GM21528 (cell line): ENCODE measurements around the gene SLCO4A1.
A peak's percentile ranks its signal among the peaks of the same experiment; 100 is the strongest.
"Not testable (repeated sequence)": the region's sequence is repeated elsewhere in the genome, so short reads cannot be mapped to it uniquely, and the experiment has no call there.

Experiments
- ATAC-seq: cut with Tn5 transposase; IDR thresholded peaks from one replicate; pipeline ENCODE4 v1.9.1; 2021; ENCODE audit warnings: mild to moderate bottlenecking, moderate library complexity; ENCODE audit not compliant: unreplicated experiment, low FRiP score

Gene SLCO4A1

DNA sequence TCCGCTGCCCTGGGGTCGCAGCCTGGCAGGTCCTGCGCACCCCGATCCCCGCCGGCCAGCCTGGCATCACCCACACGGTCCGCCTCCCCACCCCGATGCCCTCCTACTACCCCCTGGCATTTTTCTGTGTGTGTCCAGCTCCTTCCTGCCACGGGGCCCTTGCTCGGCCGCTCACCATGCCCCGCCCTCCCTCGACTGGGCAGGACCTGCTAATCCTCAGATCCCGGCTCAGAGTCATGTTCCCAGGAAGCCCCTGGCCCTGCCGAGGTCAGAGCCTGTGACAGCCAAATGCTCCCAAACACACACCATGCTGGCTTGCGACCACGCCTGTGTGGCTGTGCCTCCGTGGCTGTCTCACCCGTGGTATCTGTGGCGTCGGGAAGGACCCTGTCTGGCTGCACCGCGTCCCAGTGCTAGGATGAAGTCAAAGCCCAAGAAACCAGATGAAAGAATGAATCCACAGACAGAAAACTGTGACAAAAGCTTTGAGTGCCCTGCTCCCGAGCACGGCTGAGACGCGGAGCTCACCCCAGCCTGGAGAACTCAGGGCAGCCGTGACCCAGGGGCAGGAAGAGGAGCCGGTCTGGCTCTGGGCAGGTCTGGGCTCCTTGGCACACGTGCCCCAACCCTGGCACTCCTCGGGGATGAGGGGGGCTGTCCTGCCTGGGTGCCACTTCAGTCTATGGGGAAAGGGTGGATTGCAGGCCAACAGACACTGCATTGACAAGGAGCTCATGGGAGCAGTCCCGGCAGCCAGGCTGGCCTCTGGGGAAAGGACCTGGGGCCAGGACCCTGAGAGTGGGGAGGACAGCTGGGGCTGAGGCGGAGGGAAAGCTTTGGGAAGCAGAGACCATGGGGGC is 20.8 kb upstream of the SLCO4A1 start:
- ATAC-seq, result no peak

DNA sequence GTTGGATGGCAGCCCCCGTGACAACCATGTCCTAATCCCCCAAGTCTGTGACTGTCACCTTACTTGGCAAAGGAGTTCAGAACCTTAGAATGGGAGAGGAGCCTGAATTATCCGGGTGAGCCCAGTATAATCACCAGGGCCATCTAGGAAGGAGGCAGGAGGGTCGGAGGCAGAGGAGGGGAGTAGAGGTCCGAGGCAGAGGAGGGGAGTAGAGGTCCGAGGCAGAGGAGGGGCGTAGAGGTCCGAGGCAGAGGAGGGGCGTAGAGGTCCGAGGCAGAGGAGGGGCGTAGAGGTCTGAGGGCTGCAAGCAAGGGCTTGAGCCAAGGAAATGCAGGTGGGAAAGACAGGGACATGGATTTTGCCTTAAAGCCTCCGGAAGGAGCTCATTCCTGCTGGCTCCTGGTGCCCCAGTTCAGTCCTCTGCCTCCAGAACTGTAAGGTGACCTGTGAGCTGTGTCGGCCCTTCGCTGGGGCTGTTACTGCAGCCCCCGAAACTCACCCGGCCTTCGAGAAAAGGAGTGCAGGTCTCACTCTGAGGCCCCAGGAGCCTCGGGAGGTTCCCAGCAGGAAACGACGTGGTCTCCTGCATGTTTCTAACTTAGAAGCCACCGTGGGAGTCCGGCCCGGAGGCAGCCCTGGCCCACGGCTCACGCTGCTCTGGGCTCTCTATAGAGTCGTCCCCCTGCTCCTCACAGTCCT is 20.0 kb upstream of the SLCO4A1 start:
- no peak for ATAC-seq

DNA sequence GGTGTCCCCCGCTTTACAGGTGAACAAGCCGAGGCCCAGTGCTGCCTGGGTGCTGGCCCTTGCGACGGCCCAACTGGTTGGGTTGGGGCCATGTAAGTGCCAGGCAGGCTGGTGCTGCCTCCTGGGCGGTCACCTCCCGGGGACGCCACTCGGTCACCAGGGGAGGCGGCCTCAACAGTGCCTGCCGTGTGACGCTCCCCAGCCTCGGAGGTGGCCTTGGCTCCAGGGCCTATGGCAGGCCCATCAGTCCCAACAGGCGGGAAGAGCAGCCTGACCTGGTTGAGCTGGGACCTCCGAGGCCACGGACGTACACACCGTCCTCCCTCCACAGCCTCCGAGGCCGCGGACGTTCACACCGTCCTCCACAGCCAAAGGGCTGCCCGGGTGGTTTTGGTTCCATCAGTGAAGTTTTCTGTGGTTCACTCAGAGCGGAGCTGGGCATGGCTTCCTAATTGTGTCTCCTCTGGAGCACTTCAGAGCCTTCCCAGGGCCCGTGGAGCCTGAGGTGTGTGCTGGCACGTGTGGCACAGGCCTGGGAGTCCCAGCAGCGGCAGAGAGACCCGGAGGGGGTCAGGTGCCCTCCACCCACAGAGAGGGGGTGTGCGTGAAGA is 19.3 kb upstream of the SLCO4A1 start:
- no peak for ATAC-seq

DNA sequence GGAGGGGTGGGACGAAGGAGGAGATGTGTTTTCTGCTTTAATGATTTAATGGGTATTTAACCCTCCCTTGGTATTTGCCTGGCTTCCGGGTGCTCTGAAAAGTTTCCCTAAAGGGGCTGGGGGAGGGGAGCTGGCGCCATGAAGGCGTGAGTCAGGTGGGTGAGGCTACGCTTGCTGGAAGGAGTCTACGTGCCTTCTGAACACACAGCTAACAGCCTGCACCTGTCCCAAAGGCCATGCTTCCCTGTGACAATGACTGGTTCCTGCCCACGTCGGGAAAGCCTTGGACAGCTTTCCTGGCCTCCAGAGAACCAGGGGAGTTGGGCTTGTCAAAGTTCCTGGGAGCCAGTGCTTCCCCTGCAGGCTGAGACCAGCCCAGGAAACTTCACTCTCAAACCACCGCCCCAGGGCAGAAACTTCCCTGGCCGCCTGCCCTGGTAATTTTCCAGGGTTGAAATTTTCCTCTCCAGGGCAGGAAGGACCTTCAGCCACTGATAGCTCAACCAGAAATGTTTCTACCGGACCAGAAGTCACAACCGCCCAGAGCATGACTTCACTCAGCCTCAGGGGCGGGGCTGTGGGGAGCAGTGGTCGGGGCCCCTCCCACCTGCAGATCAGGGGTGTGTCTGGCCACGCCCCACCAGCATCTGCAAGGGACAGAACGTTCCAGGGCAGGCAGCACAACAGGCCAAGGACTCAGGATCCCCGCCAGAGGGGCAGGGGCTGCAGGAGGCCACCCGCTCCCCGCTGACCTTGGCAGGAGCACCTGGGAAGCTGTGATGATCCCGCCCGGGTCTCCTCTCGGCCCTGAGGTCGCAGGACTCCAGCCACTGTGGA is 18.6 kb upstream of the SLCO4A1 start:
- ATAC-seq, result peak; percentile 78

DNA sequence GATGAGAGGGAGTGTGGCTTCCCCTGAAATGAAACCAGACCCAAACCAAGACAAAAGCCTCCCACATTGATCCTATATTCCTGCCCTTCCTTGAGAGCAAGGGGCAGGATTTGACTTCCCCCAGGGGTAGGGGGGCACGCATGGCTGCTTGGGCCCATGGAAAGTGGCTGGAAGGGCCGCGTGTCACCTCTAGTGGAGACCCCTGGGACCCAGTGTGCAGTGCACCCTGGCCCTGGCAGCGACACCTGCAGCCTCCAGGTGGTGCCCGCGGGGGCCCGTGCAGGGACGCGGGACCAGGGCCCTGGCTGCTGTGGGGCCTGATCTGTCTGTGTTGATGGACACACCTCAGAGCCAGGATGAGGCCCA is 18.0 kb upstream of the SLCO4A1 start:
- peak; percentile 28 for ATAC-seq

DNA sequence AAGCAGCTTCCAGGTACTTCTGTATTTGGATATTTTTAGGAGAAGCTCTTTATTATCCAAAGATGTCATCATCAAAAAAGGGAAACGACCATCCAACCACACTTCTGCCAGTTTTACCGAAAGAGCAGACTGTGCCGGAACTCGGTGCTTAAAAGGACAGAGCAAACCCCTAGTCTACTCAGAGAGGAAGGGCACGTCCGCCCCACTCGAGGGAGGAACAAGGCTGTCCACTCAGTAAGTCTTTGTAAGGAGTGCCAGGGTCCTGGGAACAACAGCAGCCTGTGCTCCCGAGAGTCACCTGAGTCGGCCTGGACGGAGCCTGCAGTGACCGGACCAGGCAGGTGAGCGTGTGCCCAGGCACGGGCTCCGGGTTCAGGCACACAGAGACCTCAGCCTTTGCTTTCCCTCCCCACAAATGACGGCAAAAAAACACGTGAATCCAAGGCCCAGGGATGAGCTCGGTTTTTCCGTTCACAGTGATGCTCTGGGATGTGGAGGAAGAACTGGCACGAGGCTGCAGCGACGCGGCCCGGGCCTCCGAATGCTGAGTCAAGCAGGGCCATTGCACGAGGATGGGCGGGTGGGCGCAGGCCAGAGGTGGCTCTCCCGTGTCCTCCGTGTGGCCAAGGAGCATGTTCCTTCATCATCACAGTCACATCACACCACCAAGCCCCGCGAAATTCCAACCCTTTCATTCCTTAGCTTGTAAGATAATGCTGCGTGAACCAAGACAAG is 17.4 kb upstream of the SLCO4A1 start:
- ATAC-seq, result no peak

DNA sequence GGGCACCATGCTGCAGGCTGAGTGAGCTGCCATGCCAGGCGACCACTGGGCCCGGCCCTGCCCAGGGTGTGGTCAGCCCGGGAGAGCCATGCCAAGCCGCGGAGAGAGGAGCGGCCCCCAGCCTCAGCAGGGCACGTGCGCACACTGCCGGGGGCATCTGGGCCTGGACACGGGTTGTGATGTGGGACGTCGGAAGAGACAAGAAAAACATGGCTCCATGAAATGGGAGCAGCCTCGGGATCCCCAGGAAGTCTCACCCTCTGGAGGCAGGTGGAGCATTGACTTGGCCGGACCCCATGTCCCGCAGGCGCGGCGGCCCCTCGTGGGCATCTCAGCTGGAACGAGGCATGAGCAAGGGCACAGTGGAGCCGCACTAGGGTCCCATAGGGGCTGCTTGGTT is 16.8 kb upstream of the SLCO4A1 start:
- no peak for ATAC-seq

DNA sequence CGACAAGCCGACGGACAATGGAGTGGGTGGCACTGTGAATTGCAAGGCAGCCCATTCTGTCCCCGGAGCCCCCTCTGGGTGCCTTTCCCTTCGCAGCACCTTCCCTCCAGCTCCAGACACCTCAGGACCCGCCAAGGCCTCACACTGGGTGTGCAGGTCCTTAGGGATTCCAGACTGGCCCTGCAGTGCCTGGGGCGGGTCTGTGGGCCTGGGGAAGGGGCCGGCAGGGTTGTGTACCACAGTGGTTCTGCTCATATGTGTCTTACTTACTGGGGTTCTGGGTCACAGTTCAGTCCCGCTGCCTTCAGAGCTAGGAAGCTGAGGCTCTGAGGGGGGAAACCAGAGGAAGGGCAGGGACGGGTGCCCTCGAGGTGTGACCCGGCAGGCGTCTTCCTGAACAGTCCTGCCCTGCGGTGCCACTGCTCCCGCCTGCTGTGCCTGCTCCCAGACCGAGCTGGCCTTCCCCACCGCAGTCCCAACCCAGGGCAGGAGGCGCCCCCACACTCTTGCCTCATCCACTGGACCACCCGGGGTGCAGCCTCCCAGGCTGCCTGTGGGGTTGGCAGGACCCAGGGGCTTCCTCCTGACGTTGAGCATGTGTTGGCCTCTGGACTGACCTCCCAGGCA is 16.3 kb upstream of the SLCO4A1 start:
- ATAC-seq, result no peak

DNA sequence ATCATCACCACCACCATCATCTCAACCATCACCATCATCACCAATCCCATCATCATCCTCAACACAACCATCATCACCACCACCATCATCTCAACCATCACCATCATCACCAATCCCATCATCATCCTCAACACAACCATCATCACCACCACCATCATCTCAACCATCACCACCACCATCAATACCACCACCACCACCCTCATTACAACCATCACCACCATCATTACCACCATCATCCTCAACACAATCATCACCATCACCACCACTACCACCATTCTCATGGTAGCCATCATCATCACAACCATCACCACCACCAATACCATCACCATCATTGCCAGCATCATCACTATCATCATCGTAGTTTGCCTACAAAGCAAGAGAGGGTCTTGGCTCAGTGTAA is 14.9 kb upstream of the SLCO4A1 start:
- ATAC-seq, result not testable (repeated sequence)

DNA sequence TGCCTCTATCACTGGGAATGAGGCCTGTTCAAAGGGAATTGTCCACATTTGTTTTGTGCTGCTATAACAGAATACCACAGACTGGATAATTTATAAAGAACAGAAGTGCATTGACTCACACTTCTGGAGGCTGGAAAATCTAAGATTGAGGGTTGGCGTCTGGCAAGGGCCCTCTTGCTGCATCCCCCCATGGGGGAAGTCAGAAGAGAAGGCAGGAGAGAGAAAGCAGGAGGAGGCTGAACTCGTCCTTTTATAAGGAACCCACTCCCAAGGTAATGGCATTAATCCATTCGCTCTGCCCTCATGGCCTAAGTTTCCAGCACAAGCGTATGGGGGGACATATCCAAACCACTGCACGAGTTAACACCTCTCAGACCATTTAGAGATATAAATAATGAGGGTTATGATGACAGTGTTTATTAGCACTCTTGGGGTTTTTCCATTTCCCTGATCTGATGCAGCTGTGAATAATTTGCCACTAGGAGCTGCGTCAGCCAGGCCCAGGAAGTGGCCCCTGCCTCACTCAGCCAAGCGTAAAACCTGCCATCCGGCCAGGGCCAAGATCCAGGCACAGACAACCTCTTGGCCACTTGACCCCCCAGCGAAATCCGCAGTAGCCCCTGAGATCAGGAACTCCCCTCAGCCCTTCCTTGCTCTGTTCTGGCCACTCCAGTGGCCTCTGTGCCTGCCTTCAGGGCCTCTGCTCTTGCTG is 14.2 kb upstream of the SLCO4A1 start:
- no peak for ATAC-seq

DNA sequence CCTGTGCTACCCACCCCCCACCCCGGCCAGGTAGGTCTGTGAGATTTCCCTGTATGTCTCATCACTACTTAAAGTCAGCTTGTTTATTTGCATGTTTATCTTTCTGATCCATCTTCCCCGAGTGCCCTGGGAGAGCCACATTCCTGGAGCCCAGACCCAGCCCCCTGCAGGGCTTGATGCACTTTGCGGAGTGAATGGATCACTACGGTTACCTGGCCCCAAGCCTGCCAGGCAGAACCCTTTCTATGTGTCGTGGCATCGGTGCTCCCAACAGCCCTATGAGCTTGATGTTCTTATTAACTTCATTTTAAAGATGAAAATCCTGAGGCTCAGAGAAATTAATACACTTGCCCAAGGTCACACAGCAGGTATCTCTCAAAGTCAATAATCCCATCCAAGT is 13.6 kb upstream of the SLCO4A1 start:
- ATAC-seq, result no peak

DNA sequence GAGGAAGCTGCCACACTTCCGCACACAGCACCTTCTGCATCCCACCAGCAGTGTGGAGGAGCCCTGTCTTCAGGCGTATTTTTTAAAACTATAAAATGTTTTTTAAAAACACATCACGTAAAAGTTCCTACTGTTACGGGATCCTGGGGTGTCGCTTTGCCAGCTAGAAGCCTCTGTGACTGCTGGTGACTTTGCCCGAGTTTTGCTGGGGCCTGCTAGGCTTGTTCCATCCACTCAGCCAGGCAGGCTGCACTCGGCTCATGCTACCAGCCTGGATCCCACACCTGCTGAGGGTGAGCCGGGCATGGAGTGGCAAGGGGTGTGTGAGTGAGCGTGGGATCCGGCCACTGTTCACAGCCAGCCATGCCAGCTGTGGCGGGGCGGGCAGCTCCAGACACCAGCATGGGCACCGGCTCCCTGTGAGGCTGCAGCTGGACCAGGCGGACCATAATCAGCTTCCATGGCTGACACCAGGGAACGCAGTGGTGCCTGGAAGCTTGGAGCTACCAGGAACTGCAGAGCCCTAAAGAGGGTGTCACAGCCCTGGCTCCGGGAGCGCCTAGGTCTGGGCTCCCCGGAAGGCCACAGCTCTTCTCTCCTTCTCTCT is 12.3 kb upstream of the SLCO4A1 start:
- no peak for ATAC-seq

DNA sequence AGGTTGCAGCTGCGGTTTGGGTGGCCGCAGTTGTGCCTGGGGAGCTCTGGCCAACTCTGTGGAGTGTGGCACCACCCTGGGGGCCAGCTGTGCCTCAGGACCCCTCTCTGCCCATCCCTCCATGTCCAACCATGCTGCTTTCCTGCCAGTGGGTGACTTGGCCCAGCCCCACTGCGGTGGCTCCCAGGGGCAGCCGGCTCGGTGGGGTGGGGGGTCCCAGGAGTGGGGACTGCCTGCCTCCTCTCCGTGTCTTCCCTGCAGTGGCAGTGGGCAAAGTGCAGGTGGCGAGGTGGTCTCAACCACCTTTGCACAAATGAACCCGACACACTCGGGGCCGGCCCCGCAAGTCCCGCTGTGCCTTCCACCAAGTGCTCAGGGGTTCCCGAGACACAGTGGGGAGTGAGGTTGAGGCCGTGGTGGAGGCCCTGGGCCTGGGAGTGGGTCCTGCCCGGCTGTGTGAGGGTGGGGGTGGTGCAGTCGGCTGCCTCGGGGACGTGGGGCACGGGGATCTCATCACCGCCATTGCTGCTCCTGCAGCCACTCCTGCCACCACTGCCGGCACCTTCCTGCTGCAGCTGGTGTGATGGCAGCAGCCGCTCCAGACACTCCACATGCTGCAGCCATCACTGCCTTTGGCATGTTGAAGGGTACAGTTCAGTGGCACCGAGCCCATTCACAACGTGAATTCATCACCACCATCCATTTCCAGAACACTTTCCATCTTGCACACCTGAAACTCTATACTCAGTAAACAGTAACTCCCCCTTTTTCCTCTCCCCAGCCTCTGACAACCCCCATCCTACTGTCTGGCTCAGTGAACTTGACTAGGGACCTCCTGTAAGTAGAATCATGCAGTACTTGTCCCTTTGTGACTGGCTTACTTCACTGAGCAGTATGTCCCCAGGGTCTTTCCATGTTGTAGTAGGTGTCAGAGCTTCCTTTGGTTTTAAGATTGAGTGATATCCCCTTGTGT is 10.7 kb upstream of the SLCO4A1 start:
- no peak for ATAC-seq

DNA sequence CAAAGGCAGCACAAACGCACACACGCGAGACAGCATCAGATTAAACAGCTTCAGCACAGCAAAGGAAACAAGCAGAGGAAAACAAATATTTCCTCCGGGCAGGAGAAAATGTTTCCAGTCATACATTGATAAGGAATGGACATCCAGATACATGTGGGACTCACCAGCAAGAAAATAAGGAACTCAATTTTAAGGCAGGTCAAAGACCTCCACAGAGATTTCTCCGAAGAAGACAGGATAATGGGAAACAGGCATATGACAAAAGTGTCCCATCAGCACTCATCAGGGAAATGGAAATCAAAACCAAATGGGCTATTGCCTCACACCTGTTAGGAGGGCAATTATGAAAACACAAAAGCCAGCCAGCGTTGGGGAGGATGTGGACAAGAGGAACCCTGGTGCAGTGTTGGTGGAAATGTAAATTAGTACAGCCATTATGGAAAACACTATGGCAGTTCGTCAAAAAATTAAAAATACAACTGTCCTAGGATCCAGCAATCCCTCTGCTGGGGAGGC is 9.7 kb upstream of the SLCO4A1 start:
- no peak for ATAC-seq

DNA sequence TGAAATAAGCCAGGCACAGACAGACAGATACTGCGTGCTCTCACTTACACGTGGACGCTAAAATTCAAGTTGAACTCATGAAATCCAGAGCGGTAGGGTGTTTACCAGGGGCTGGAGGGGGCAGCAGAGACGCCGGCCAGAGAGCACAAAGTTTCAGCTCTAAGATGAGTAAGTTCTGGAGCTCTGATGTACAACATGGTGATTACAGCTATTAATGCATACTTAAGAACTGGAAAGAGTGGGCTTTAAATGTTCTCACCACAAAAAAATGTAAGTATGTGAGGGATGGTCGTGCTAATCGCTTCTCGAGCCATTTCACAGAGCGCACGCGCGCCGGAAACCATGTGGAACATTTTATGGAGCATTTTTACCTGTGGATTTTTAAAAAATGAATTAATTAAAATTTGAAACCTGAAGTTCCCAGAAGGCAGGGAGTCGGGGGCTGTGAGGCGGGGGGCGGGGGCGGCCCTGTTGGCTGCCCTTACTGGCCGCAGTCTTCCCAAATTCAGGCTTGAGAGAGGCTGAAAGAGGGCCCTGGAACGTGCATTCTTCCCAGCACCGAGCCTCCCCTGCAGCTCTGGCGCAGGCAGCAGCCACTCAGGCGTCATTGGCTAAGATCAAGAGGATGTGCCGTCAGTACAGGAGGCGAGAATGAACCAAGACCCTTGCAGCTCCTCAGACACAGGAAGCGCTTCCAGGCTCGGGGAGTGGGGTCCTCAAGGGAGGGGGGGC is 8.5 kb upstream of the SLCO4A1 start:
- ATAC-seq, result no peak

DNA sequence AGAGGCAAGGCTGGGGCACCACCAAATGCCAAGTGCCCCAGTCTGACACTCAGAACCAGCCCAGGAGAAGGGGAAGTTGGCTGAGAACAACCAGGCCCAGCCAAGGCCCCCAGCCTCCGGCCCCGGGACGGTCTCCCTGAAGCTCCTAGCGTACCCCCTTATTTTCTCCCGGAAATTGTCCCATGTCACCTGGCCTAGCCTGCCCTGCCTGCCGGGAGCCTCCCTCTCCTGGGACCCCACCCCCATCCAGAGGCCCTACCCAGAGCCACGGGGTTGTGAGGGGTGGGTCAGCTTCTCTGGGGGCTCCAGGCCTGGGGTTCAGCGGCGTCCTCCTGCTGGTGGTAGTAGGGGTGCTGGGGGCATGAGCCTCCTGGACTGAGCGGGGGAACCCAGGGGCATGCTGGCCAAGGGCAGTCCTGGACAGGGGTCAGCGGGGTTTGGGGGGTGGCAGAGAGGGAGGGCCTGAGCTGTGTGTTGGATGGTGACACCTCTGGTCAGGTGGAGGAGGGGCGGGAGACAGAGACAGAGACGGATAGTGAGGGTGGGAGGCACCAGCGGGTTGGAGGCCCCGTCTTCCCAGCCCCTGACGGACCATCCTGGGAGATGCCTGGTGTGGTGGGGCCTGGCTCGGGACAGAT is 7.9 kb upstream of the SLCO4A1 start:
- no peak for ATAC-seq
